RKO (cell line): Measurements from ENCODE around the gene SLC9A5.

Experiments used
- DNase-seq: peaks from one replicate; pipeline ENCODE4 v3.0.0-alpha.2; 2016; ENCODE audit warnings: low spot score

Gene SLC9A5

GRCh38 chr16:67238806-67239470 lies 9.8 kb upstream of the SLC9A5 start:
- no peak for DNase-seq

- DNase-seq = no peak
These were observed 8.3 kb upstream of the SLC9A5 start for GRCh38 chr16:67240506-67240905.

GRCh38 chr16:67241008-67241900 lies 7.5 kb upstream of the SLC9A5 start:
- DNase-seq = peak; percentile 17

GRCh38 chr16:67242138-67242730 lies 6.5 kb upstream of the SLC9A5 start:
- DNase-seq = no peak

GRCh38 chr16:67243481-67243880 lies 5.3 kb upstream of the SLC9A5 start:
- no peak for DNase-seq

- DNase-seq = peak; percentile 78
These were observed 4.2 kb upstream of the SLC9A5 start for GRCh38 chr16:67244387-67245185.

GRCh38 chr16:67245186-67245585 lies 3.6 kb upstream of the SLC9A5 start:
- no peak for DNase-seq

- peak; percentile 70 for DNase-seq
These were observed 3.1 kb upstream of the SLC9A5 start for GRCh38 chr16:67245674-67246080.

GRCh38 chr16:67246081-67246755 lies 2.6 kb upstream of the SLC9A5 start:
- DNase-seq = peak; percentile 82

GRCh38 chr16:67246756-67247191 lies 2.0 kb upstream of the SLC9A5 start:
- no peak for DNase-seq

GRCh38 chr16:67247192-67248072 lies 1.3 kb upstream of the SLC9A5 start, which contains the start of gene FHOD1:
TSS of gene FHOD1 (minus strand) at chr16:67247481. CDS start at chr16:67247410, 71 bp downstream.
- peak; percentile 97 for DNase-seq

GRCh38 chr16:67248073-67248400 lies 742 bp upstream of the SLC9A5 start:
- peak; percentile 64 for DNase-seq

- no peak for DNase-seq
These were observed 632 bp downstream of the SLC9A5 start for GRCh38 chr16:67249178-67250044.

GRCh38 chr16:67250045-67250327 lies 1.2 kb downstream of the SLC9A5 start:
- DNase-seq = no peak

- DNase-seq = no peak
These were observed 4.1 kb downstream of the SLC9A5 start for GRCh38 chr16:67252609-67253497.

GRCh38 chr16:67254801-67255552 lies 6.2 kb downstream of the SLC9A5 start:
- no peak for DNase-seq

- no peak for DNase-seq
These were observed 6.9 kb downstream of the SLC9A5 start for GRCh38 chr16:67255553-67256221.
